Activated B cell treated with CpG ODN at 0.5 μM for 24 hours (primary cell): ENCODE results near the gene HNRNPM. TPM values are rescaled to one million over a fixed set of nuclear protein-coding genes. Genes with fewer than 3 reads are reported as not detected.
A peak's percentile ranks its signal among the peaks of the same experiment; 100 is the strongest.

Source experiments
- ATAC-seq: fragments of 200-7000 bp; cut with Tn5 transposase; one replicate; pipeline ENCODE4 v1.10.0; 2021; ENCODE audit warnings: low read depth, mild to moderate bottlenecking, moderate library complexity
- CTCF ChIA-PET: fragments of 350-600 bp; sonication (Branson Sonifier 250); formaldehyde crosslinking; loops from one replicate; lab custom pipeline; 2021; ENCODE audit warnings: antibody characterized with exemption; lab: Charles Lee
- POLR2A ChIA-PET: fragments of 350-600 bp; sonication (Branson Sonifier 250); formaldehyde crosslinking; loops from one replicate; lab custom pipeline; 2021; ENCODE audit warnings: antibody characterized with exemption; lab: Charles Lee
- DNase-seq: peaks from one replicate; pipeline ENCODE4 v3.0.0; 2022
- H3K27ac Mint-ChIP-seq: one replicate; pipeline ENCODE4 v1.8.0; 2020; ENCODE audit warnings: mixed read lengths
- H3K27me3 Mint-ChIP-seq: one replicate; pipeline ENCODE4 v1.8.0; 2021; ENCODE audit warnings: mixed read lengths
- H3K36me3 Mint-ChIP-seq: one replicate; pipeline ENCODE4 v1.8.0; 2021; ENCODE audit warnings: low read depth, mixed read lengths
- H3K4me1 Mint-ChIP-seq: one replicate; pipeline ENCODE4 v1.8.0; 2021; ENCODE audit warnings: mixed read lengths
- H3K4me3 Mint-ChIP-seq: one replicate; pipeline ENCODE4 v1.8.0; 2020; ENCODE audit warnings: mild to moderate bottlenecking, mixed read lengths
- H3K9me3 Mint-ChIP-seq: one replicate; pipeline ENCODE4 v1.8.0; 2020; ENCODE audit warnings: mixed read lengths
- intact Hi-C: fragments of 100-400 bp; cut with micrococcal nuclease; formaldehyde crosslinking; loops from one replicate; pipeline ENCODE4 v1.15.1; 2024
- total RNA-seq: library from RNA; stranded (reverse); gene quantifications from 2 replicates; pipeline ENCODE4 v1.2.3, GENCODE V29; 2022
- TF ChIP-seq, protein P1 (sequence below): fragments of 200-600 bp; IDR thresholded peaks from one replicate; pipeline ENCODE4 v1.8.0; 2022; ENCODE audit warnings: antibody characterized with exemption, mild to moderate bottlenecking

HNRNPM gene
- total RNA-seq, 1 donor from 2014 or later, result 282 TPM

DNA sequence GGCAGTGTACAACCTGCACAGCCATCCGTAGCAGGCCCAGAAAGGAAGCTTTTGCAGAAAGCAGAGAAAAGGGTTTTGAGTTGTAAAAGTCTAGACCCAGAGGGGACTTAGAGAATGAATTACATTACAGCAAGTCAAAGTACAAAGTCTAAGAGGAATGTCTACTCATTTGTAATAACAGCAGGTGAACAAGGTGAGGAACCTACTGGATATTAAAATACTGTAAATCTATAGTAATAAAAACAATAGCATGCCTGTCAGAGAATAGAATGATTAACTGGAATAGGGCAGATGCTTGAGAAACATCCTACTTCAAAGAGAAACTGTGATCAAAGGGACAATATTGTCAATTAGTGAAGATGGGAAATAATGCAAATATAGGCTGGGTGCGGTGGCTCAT lies 87.5 kb downstream of the HNRNPM start:
- H3K27ac Mint-ChIP-seq, result peak overlapping the region; percentile 31
- POLR2A ChIA-PET, result interaction anchor here (0.6 kb wide), 1 partner anchor 129 kb away, joined by 3 read pairs; no protein-coding TSS in a partner anchor
- CTCF ChIA-PET, result no interaction called here
- no peaks in the 10 kb centered on the region for H3K4me1 Mint-ChIP-seq
- ATAC-seq (no peak), DNase-seq (no peak)
- H3K4me3 Mint-ChIP-seq, result no peak overlapping the region
- no peaks in the 10 kb centered on the region for H3K9me3 Mint-ChIP-seq
- H3K27me3 Mint-ChIP-seq, result no peaks in the 10 kb centered on the region
- TF ChIP-seq, protein P1, sequence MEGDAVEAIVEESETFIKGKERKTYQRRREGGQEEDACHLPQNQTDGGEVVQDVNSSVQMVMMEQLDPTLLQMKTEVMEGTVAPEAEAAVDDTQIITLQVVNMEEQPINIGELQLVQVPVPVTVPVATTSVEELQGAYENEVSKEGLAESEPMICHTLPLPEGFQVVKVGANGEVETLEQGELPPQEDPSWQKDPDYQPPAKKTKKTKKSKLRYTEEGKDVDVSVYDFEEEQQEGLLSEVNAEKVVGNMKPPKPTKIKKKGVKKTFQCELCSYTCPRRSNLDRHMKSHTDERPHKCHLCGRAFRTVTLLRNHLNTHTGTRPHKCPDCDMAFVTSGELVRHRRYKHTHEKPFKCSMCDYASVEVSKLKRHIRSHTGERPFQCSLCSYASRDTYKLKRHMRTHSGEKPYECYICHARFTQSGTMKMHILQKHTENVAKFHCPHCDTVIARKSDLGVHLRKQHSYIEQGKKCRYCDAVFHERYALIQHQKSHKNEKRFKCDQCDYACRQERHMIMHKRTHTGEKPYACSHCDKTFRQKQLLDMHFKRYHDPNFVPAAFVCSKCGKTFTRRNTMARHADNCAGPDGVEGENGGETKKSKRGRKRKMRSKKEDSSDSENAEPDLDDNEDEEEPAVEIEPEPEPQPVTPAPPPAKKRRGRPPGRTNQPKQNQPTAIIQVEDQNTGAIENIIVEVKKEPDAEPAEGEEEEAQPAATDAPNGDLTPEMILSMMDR, result no peak
- intact Hi-C loops, result no loop called here
- peaks cover 60% of the 10 kb centered on the region for H3K36me3 Mint-ChIP-seq

DNA sequence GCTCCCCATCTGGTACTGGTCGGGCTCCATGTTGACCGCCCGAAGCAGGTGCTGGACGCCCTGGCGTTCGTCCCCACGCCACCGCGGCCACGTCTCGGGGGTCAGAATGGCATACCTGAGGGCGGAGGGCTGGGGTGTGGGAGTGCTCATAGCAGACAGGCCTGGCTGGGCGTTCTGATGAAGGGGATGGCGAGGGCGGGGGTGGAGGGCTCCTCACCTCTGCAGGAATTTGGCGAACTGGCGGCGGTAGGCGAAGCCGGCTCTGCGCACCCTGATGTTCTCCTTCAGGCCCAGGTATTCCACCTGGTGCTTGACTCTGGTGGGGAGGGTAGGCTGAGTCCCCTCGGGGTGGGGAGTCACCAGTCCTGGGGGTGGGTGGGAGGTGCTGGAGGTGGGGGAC lies 91.5 kb downstream of the HNRNPM start:
- peaks cover 45% of the 10 kb centered on the region for H3K36me3 Mint-ChIP-seq
- intact Hi-C loops, result no loop called here
- no peaks in the 10 kb centered on the region for H3K9me3 Mint-ChIP-seq
- no peak overlapping the region for H3K27ac Mint-ChIP-seq
- CTCF ChIA-PET, result no interaction called here
- H3K4me3 Mint-ChIP-seq, result no peak overlapping the region
- POLR2A ChIA-PET, result no interaction called here
- ATAC-seq (no peak), DNase-seq (no peak)
- TF ChIP-seq, protein P1, result no peak
- no peaks in the 10 kb centered on the region for H3K27me3 Mint-ChIP-seq
- no peaks in the 10 kb centered on the region for H3K4me1 Mint-ChIP-seq

DNA sequence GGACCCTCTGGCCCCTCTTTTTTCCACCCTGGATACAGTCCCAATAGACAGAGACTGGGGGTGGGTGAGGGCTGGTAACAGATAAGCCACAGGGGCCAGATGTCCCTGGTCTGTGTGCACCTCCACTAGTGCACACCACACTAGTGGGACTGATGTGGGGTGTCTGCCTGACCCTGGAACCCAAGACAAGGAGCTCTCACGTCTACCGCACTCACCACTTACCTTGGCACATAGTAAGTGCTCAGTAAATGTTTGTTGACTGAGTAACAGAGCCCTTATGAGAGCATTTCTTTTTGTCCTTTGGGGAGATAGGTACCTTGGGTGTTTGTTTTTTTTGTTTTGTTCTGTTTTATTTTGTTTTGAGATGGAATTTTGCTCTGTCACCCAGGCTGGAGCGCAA lies 92.3 kb downstream of the HNRNPM start:
- intact Hi-C loops, result no loop called here
- Mint-ChIP-seq H3K4me3 (no peak overlapping the region), H3K27ac (no peak overlapping the region), H3K36me3 (peaks cover 43% of the 10 kb centered on the region), H3K27me3 (no peaks in the 10 kb centered on the region), H3K9me3 (no peaks in the 10 kb centered on the region), H3K4me1 (no peaks in the 10 kb centered on the region)
- ATAC-seq (no peak), DNase-seq (no peak)
- TF ChIP-seq, protein P1, result no peak
- POLR2A ChIA-PET, result no interaction called here
- CTCF ChIA-PET, result interaction anchor here (1.1 kb wide), 1 partner anchor 43 kb away, joined by 4 read pairs; no protein-coding TSS in a partner anchor

Other genes starting within 250 kb of the HNRNPM start
- gene CERS4, start 235.6 kb upstream of the HNRNPM start, total RNA-seq, result 112 and 114 TPM in 2 replicates
- gene CD320, start 136.6 kb upstream of the HNRNPM start, total RNA-seq, result 23.7 and 24.6 TPM in 2 replicates
- gene NDUFA7, start 123.6 kb upstream of the HNRNPM start, total RNA-seq, result 31.1 and 35.8 TPM in 2 replicates
- gene RPS28, start 123.5 kb upstream of the HNRNPM start, total RNA-seq, result 3,149 and 3,168 TPM in 2 replicates
- gene KANK3, start 101.7 kb upstream of the HNRNPM start, total RNA-seq, result 0.07 and 0.29 TPM in 2 replicates
- gene ANGPTL4, start 80.8 kb upstream of the HNRNPM start, total RNA-seq, result not detected in 2 replicates
- 92.1 and 100 TPM in 2 replicates for gene RAB11B, start 54.6 kb upstream of the HNRNPM start, total RNA-seq
- 24.8 and 25.6 TPM in 2 replicates for gene MARCHF2, start 31.7 kb upstream of the HNRNPM start, total RNA-seq
- 0.29 and 0.49 TPM in 2 replicates for gene PRAM1, start 57.7 kb downstream of the HNRNPM start, total RNA-seq
- 28.6 and 32.8 TPM in 2 replicates for gene ZNF414, start 69.2 kb downstream of the HNRNPM start, total RNA-seq
- 57.4 and 63.8 TPM in 2 replicates for gene MYO1F, start 132.5 kb downstream of the HNRNPM start, total RNA-seq
- 0.17 and 0.33 TPM in 2 replicates for gene ADAMTS10, start 165.7 kb downstream of the HNRNPM start, total RNA-seq
- not detected in 2 replicates for gene NFILZ, start 185.7 kb downstream of the HNRNPM start, total RNA-seq